Measurements from ENCODE around the gene OPALIN.

The OPALIN gene

DNA sequence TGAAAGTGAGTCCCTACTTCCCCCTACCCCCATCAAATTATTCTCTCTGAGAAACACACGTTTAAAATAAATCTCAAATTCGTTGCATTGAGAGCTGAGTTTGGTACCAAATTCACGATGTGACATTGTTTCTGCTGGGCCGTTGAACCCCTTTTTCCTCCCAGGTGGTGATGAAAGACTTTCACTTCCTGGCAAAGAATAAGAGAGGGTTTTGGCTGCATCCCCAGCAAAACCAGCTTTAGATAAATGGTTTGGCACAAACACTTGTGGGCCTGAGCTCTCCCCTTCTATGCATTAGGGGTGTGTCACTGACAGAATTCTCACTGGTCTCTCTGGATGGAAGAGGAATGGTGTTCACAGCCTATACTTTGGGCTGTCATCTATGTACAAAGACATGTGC, 63.3 kb downstream of the OPALIN start:
- Histone ChIP-seq H3K9ac (ENCODE audit: low read length) (no peak overlapping the region), H4K20me1 (ENCODE audit: insufficient read depth, low read length) (no peaks in the 10 kb centered on the region), H3K36me3 (ENCODE audit: insufficient read depth, low read length) (no peaks in the 10 kb centered on the region), H3K4me2 (ENCODE audit: low read length) (no peak overlapping the region), H3K9me3 (ENCODE audit: low read length) (no peaks in the 10 kb centered on the region), H3K79me2 (ENCODE audit: insufficient read depth, low read length) (no peaks in the 10 kb centered on the region), H2AFZ (ENCODE audit: low read length) (no peak overlapping the region), H3K4me3 (ENCODE audit: low read depth, low read length, poor library complexity, severe bottlenecking) (no peak overlapping the region), H3K27ac (ENCODE audit: low read depth, low read length, poor library complexity, severe bottlenecking) (peak overlapping the region; percentile 90), H3K27me3 (ENCODE audit: insufficient read depth, low read length) (no peaks in the 10 kb centered on the region), H3K4me1 (ENCODE audit: insufficient read depth, low read length, severe bottlenecking) (peaks cover 84% of the 10 kb centered on the region), H3K9me2 (ENCODE audit: low read depth, low read length) (no peaks in the 10 kb centered on the region), H3F3A (ENCODE audit: insufficient read depth, low read length) (no peaks in the 10 kb centered on the region; the same call in 1 of the 2 replicates)
- no peak for TF ChIP-seq EZH2 (IDR thresholded peaks at IDR 0.05; ENCODE audit: borderline replicate concordance, low read length)
- TF ChIP-seq, protein P1, sequence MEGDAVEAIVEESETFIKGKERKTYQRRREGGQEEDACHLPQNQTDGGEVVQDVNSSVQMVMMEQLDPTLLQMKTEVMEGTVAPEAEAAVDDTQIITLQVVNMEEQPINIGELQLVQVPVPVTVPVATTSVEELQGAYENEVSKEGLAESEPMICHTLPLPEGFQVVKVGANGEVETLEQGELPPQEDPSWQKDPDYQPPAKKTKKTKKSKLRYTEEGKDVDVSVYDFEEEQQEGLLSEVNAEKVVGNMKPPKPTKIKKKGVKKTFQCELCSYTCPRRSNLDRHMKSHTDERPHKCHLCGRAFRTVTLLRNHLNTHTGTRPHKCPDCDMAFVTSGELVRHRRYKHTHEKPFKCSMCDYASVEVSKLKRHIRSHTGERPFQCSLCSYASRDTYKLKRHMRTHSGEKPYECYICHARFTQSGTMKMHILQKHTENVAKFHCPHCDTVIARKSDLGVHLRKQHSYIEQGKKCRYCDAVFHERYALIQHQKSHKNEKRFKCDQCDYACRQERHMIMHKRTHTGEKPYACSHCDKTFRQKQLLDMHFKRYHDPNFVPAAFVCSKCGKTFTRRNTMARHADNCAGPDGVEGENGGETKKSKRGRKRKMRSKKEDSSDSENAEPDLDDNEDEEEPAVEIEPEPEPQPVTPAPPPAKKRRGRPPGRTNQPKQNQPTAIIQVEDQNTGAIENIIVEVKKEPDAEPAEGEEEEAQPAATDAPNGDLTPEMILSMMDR (IDR thresholded peaks at IDR 0.05; ENCODE audit: low read length), result no peak
